ENCODE measurements around the gene SDHA.
"Not testable (repeated sequence)": the region's sequence is repeated elsewhere in the genome, so short reads cannot be mapped to it uniquely, and the experiment has no call there.

GRCh38 chr5:197031-197430 lies 21.1 kb upstream of the SDHA start:
- not testable (repeated sequence) for TF ChIP-seq POLR2AphosphoS5 (IDR thresholded peaks at IDR 0.05); CTCF (IDR thresholded peaks at IDR 0.05; ENCODE audit: poor library complexity, severe bottlenecking); RAD21 (conservative IDR thresholded peaks at IDR 0.05); EZH2 (IDR thresholded peaks at IDR 0.05; ENCODE audit: borderline replicate concordance, insufficient read depth, low read length, poor library complexity, severe bottlenecking); TAF1 (IDR thresholded peaks at IDR 0.05; ENCODE audit: low read depth); MXI1 (conservative IDR thresholded peaks at IDR 0.05; ENCODE audit: poor library complexity, severe bottlenecking); REST (IDR thresholded peaks at IDR 0.05; ENCODE audit: borderline replicate concordance); SMC3 (conservative IDR thresholded peaks at IDR 0.05; ENCODE audit: poor library complexity); EP300 (conservative IDR thresholded peaks at IDR 0.05; ENCODE audit: poor library complexity, severe bottlenecking)

Measured in neural cell (in vitro differentiated cells).